Skeletal muscle satellite cell (primary cell): ENCODE data around the gene KIF5A. TPM values are rescaled to one million over a fixed set of nuclear protein-coding genes. Genes with fewer than 3 reads are reported as not detected.
"Not testable (repeated sequence)": the region's sequence is repeated elsewhere in the genome, so short reads cannot be mapped to it uniquely, and the experiment has no call there.

Source experiments
- H3K27me3 ChIP-seq: 2 replicates; pipeline ENCODE4 v1.7.0; 2013; ENCODE audit warnings: low read length; ENCODE audit not compliant: control insufficient read depth, insufficient read depth
- H3K36me3 ChIP-seq: 2 replicates; pipeline ENCODE4 v1.7.0; 2013; ENCODE audit warnings: mild to moderate bottlenecking, control low read depth, low read length; ENCODE audit not compliant: insufficient read depth
- H3K4me1 ChIP-seq: 2 replicates; pipeline ENCODE4 v1.7.0; 2013; ENCODE audit warnings: low read length; ENCODE audit not compliant: control insufficient read depth, insufficient read depth
- H3K4me2 ChIP-seq: 2 replicates; pipeline ENCODE4 v1.7.0; 2013; ENCODE audit warnings: mild to moderate bottlenecking, low read length
- H3K4me3 ChIP-seq: 2 replicates; pipeline ENCODE4 v1.7.0; 2013; ENCODE audit warnings: low read length
- H3K9ac ChIP-seq: 2 replicates; pipeline ENCODE4 v1.7.0; 2013; ENCODE audit warnings: mild to moderate bottlenecking, low read depth, low read length, moderate library complexity
- H3K9me3 ChIP-seq: replicated peaks from 2 replicates; pipeline ENCODE4 v1.7.0; 2013; ENCODE audit warnings: mild to moderate bottlenecking, control low read depth, low read length
- total RNA-seq: library from RNA; depleted of rRNA; stranded (reverse); fragments of >200 nt; gene quantifications from 2 replicates; pipeline ENCODE4 v1.2.3, GENCODE V29; 2012; rRNA removed

The KIF5A gene
- 0.25 TPM in 1 of 2 replicates, not detected in the other for total RNA-seq

DNA sequence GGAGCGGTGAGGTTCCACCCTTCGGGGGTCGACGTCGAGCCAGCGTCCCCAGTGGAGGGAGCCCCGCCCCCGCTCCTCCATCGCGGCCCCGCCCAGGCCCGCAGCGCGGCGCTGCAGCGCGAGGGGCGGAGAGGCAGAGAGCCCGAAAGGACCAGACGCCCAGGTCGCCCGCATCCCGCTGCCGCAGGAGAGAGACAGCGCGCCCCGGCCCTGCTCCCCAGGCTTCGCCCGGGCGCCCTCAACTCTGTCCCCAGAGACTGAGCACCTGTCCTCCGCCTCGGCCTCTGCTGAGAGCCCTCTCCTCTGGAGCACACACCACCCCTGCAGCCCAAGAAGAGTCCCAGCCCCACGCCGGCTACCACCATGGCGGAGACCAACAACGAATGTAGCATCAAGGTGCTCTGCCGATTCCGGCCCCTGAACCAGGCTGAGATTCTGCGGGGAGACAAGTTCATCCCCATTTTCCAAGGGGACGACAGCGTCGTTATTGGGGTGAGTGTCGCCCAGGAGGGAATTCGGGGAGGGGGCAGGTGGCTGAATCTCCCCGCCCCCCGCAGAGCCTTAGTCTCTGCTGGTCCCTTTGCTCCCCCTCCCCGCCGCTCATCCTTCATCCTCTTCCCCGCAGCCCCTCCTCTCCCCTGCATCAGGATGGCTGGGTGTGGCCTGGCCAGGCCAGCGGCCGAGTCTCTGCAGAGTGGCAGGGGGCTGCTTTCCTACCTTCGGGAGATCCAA is at the start of gene KIF5A:
Gene KIF5A (plus strand): TSS at position 136 of the 732 bp plus-strand sequence. CDS start 228 bp downstream, at position 364.
- H3K4me2 ChIP-seq = peak within 1 kb of the TSS; percentile 73
- H3K4me3 ChIP-seq = peak within 1 kb of the TSS; percentile 45
- H3K9ac ChIP-seq = no peak within 1 kb of the TSS
- H3K4me1 ChIP-seq = peaks cover 23% of the 10 kb centered on the region
- peaks cover 50% of the 10 kb centered on the region for H3K27me3 ChIP-seq
- H3K9me3 ChIP-seq = no peaks in the 10 kb centered on the region
- H3K36me3 ChIP-seq = peaks cover 8% of the 10 kb centered on the region

DNA sequence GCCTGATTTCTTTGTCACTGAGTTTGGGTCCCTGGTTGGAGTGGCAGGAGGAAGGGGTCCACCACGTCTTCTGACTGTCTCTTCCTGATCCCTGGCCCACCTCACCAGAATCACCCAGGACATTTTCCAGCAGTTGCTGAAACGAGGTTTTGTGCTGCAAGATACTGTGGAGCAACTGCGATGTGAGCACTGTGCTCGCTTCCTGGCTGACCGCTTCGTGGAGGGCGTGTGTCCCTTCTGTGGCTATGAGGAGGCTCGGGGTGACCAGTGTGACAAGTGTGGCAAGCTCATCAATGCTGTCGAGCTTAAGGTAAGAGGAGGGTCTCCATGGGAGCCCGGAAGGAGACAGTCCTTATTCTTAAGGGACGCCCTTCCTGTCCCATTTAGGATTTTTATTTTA is 49.6 kb upstream of the KIF5A start:
- H3K4me1 ChIP-seq = no peaks in the 10 kb centered on the region
- H3K4me3 ChIP-seq = no peak overlapping the region
- H3K9me3 ChIP-seq = no peaks in the 10 kb centered on the region
- H3K9ac ChIP-seq = no peak overlapping the region
- H3K4me2 ChIP-seq = no peak overlapping the region
- peaks cover 53% of the 10 kb centered on the region for H3K36me3 ChIP-seq
- H3K27me3 ChIP-seq = no peaks in the 10 kb centered on the region

DNA sequence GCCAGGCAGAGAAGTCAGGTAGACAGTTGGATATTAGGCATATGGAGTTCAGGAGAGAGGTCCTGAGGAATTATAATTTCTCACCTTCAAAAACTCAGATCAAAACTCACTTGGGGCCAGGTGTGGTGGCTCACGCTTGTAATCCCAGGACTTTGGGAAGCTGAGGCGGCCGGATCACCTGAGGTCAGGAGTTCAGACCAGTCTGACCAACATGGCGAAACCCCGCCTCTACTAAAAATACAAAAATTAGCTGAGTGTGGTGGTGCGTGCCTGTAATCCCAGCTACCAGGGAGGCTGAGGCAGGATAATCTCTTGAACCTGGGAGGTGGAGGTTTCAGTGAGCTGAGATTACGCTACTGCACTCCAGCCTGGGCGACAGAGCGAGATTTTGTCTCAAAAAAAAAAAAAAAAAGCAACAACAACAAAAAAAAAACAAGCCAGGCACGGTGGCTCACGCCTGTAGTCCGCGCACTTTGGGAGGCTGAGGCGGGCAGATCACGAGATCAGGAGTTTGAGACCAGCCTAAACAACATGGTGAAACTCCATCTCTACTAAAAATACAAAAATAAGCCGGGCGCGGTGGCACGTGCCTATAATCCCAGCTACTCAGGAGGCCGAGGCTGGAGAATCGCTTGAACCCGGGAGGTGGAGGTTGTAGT is 47.4 kb upstream of the KIF5A start:
- not testable (repeated sequence) for H3K4me1 ChIP-seq, H3K27me3 ChIP-seq, H3K9ac ChIP-seq, H3K4me2 ChIP-seq, H3K9me3 ChIP-seq, H3K4me3 ChIP-seq
- H3K36me3 ChIP-seq = peaks cover 56% of the 10 kb centered on the region

DNA sequence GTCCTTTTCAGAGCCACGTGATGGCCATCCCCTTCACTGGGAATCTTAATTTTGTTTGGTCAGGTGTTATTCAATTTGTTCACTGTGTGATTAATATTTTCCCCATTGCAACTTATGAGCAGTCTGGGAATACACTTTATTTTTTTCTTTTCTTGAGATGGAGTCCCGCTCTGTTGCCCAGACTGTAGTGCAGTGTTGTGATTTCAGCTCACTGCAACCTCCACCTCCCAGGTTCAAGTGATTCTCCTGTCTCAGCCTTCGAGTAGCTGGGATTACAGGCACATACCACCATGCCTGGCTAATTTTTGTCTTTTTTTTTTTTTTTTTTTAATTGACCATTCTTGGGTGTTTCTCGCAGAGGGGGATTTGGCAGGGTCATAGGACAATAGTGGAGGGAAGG is 43.3 kb upstream of the KIF5A start:
- H3K4me3 ChIP-seq, H3K9me3 ChIP-seq, H3K4me2 ChIP-seq, H3K27me3 ChIP-seq, H3K4me1 ChIP-seq, H3K9ac ChIP-seq: not testable (repeated sequence)
- peaks cover 41% of the 10 kb centered on the region for H3K36me3 ChIP-seq

DNA sequence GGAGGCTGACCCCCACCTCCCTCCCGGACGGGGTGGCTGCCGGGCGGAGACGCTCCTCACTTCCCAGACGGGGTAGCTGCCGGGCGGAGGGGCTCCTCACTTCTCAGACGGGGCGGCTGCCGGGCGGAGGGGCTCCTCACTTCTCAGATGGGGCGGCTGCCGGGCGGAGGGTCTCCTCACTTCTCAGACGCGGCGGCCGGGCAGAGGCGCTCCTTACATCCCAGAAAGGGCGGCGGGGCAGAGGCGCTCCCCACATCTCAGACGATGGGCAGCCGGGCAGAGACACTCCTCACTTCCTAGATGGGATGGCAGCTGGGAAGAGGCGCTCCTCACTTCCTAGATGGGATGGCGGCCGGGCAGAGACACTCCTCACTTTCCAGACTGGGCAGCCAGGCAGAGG is 42.0 kb upstream of the KIF5A start:
- not testable (repeated sequence) for H3K4me1 ChIP-seq, H3K4me2 ChIP-seq, H3K27me3 ChIP-seq, H3K4me3 ChIP-seq, H3K9me3 ChIP-seq, H3K9ac ChIP-seq
- H3K36me3 ChIP-seq = peaks cover 47% of the 10 kb centered on the region

DNA sequence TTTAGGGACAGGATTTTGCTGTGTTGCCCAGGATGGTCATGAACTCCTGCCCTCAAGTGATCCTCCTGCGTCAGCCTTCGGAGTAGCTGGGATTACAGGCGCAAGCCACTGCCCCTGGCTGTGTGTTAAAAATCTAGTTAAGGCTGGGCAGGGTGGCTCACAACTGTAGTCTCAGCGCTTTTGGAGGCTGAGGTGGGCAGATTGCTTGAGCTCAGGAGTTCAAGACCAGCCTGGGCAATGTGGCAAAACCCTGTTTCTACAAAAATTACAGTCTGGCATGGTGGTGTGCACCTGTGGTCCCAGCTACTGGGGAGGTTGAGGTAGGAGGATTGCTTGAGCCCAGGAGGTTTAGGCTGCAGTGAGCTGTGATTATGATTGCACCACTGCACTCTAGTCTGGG is 38.7 kb upstream of the KIF5A start:
- Histone ChIP-seq H3K36me3 (peaks cover 62% of the 10 kb centered on the region), H3K4me1 (no peaks in the 10 kb centered on the region), H3K4me2 (no peak overlapping the region), H3K9me3 (no peaks in the 10 kb centered on the region), H3K9ac (no peak overlapping the region), H3K4me3 (no peak overlapping the region), H3K27me3 (no peaks in the 10 kb centered on the region)

DNA sequence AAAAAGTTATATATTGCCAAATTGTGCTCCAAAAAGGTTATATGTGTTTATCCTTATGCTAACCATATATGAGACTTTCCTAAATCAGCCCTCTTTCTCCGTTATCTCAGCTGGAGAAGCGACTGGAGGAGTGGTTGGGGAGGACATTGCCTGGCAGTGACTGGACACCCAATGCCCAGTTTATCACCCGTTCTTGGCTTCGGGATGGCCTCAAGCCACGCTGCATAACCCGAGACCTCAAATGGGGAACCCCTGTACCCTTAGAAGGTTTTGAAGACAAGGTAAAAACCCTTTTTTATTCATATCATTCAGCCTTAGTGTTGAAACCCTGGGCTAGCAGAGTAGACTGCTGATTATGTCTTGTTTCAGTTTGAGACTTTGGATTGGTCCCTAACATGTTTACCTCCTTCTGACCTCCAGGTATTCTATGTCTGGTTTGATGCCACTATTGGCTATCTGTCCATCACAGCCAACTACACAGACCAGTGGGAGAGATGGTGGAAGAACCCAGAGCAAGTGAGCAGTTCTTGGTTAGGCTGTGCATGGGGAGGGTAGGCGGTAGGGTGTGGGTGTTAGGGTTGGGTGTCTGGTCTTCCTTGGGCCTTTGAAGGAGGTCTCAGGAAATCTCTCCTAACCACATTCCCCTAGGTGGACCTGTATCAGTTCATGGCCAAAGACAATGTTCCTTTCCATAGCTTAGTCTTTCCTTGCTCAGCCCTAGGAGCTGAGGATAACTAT is 38.1 kb upstream of the KIF5A start:
- Histone ChIP-seq H3K4me3 (no peak overlapping the region), H3K4me1 (no peaks in the 10 kb centered on the region), H3K9ac (no peak overlapping the region), H3K9me3 (no peaks in the 10 kb centered on the region), H3K4me2 (no peak overlapping the region), H3K27me3 (no peaks in the 10 kb centered on the region), H3K36me3 (peaks cover 64% of the 10 kb centered on the region)

DNA sequence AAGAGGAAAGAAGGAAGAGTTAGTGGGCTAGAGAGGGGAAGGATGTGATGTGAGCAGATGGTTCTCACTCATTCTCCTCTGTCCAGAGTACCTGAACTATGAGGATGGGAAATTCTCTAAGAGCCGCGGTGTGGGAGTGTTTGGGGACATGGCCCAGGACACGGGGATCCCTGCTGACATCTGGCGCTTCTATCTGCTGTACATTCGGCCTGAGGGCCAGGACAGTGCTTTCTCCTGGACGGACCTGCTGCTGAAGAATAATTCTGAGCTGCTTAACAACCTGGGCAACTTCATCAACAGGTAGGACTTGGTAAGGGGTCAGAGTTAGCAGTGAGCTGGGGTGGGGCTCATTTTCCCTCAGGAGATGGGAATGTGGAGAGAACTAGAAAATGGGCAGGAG is 37.2 kb upstream of the KIF5A start:
- Histone ChIP-seq H3K4me3 (no peak overlapping the region), H3K27me3 (no peaks in the 10 kb centered on the region), H3K4me2 (no peak overlapping the region), H3K9ac (no peak overlapping the region), H3K36me3 (peaks cover 73% of the 10 kb centered on the region), H3K9me3 (no peaks in the 10 kb centered on the region), H3K4me1 (peaks cover 5% of the 10 kb centered on the region)

DNA sequence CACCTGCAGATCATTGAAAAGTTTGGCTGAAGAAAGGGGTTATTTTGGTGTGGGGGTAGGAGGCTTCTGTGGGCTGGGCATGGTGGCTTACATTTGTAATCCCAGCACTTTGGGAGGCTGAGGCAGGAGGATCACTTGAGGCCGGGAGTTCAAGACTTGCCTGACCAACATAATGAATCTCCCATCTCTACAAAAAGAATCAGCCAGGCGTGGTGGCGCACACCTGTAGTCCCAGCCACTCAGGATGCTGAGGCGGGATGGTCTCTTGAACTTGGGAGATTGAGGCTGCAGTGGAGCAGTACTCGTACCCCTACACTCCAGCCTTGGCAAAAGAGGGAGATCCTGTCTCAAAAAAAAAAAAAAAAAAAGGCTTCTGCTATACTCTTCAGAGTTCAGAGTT is 36.6 kb upstream of the KIF5A start:
- peaks cover 11% of the 10 kb centered on the region for H3K4me1 ChIP-seq
- H3K9me3 ChIP-seq = no peaks in the 10 kb centered on the region
- no peak overlapping the region for H3K4me3 ChIP-seq
- peaks cover 78% of the 10 kb centered on the region for H3K36me3 ChIP-seq
- H3K27me3 ChIP-seq = no peaks in the 10 kb centered on the region
- H3K4me2 ChIP-seq = no peak overlapping the region
- no peak overlapping the region for H3K9ac ChIP-seq

DNA sequence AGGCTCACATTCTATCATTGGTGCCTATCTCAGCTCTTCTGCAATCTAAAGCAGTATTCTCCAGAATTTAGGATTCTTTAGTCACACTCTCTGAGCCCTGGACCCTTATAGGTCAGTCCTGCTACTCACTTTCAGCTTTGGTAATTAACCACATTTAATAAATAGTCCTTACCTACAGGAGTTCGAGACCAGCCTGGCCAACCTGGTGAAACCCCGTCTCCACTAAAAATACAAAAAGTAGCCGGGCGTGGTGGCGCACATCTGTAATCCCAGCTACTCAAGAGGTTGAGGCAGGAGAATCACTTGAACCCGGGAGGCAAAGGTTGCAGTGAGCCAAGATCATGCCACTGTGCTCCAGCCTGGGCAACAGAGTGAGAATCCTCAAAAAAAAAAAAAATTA is 36.2 kb upstream of the KIF5A start:
- H3K4me3 ChIP-seq, H3K27me3 ChIP-seq, H3K4me2 ChIP-seq, H3K9ac ChIP-seq, H3K9me3 ChIP-seq: not testable (repeated sequence)
- Histone ChIP-seq H3K36me3 (peaks cover 82% of the 10 kb centered on the region), H3K4me1 (peaks cover 15% of the 10 kb centered on the region)

DNA sequence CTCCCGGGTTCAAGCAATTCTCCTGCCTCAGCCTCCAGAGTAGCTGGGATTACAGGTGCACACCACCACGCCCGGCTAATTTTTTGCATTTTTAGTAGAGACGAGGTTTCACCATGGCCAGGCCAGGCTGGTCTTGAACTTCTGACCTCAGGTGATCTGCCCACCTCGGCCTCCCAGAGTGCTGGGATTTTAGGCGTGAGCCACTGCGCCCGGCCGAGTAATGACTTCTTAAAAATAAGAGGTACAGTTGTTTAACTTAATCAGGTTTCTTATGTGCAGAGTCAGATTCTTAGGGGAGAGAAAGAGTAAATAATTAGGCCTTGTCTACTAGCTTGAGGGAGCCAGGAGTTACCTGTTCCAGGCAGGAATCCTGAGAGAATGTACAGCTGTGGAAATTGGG is 35.6 kb upstream of the KIF5A start:
- not testable (repeated sequence) for H3K4me2 ChIP-seq, H3K9ac ChIP-seq, H3K27me3 ChIP-seq, H3K4me3 ChIP-seq, H3K9me3 ChIP-seq
- peaks cover 21% of the 10 kb centered on the region for H3K4me1 ChIP-seq
- H3K36me3 ChIP-seq = peaks cover 81% of the 10 kb centered on the region
